HUES6 (cell line): Measurements from ENCODE around the gene FSD1L.
A peak's percentile ranks its signal among the peaks of the same experiment; 100 is the strongest.

Source experiments
- H3K27ac ChIP-seq: 2 replicates; pipeline ENCODE4 v1.7.0; 2013; ENCODE audit warnings: low read depth, mild to moderate bottlenecking, low read length, inconsistent platforms
- H3K27me3 ChIP-seq: 2 replicates; pipeline ENCODE4 v1.6.1; 2013; ENCODE audit warnings: low read length; ENCODE audit not compliant: control insufficient read depth, insufficient read depth
- H3K36me3 ChIP-seq: 2 replicates; pipeline ENCODE4 v1.6.1; 2013; ENCODE audit warnings: low read length; ENCODE audit not compliant: control insufficient read depth, insufficient read depth
- H3K4me1 ChIP-seq: 2 replicates; pipeline ENCODE4 v1.6.1; 2013; ENCODE audit warnings: low read length; ENCODE audit not compliant: control insufficient read depth, insufficient read depth
- H3K4me3 ChIP-seq: 2 replicates; pipeline ENCODE4 v1.5.1; 2013; ENCODE audit warnings: low read depth, low read length
- H3K9ac ChIP-seq: one replicate; pipeline ENCODE4 v1.6.1; 2013; ENCODE audit warnings: mild to moderate bottlenecking, low read length
- H3K9me3 ChIP-seq: 2 replicates; pipeline ENCODE4 v1.6.1; 2013; ENCODE audit warnings: low read depth, low read length; ENCODE audit not compliant: control insufficient read depth, insufficient read depth

The FSD1L gene

DNA sequence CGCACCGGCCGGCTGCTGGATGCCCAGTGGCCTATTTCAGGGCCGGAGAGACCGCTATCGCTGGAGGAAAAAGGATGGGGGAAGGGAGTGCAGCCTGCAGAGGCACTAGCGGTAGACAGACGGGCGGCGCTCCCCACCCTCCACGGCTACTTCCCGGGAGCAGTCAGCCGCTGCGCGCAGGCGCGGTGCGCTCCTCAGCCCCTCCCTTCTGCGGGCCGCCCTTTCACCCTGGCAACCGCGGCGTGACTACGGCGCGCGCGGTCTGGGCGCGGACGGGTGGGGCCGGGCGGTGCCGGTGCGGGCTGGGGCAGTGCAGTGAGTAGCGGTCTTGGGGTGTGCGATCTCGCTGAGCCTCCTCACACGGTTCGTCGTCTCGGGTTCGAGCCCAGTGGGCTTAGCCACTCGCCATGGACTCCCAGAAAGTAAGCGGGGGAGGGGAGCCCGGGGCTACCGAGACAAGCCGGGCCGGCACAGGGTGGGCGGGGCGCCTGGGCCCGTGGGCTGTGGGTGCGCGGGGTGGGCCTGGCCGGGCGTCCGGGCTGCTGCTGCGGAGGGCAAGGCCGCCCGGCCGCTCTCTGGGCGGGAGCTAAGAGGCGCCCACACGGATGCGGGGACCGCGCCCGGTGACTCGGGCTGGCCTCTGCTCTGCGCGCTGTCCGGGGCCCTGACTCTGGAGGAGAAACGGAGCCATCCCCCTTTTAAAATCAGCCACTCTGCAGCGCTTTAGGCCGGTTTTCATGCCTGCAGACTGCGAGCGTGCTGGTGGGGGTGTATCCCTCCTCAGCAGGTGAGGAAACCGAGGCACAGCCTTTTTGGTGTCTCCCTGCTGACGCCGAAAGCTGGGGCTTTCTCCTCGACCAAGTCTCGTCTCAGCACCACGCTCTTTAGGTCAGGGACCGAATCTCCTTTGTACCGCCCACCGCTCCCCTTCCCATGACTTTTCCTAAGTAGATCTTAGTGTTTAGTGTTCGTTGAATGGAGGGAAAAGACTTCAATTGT is at the start of gene FSD1L:
Gene FSD1L, plus strand, starts transcription at position 221 of the 999 bp plus-strand sequence. Its CDS starts 187 bp downstream, at position 408.
- Histone ChIP-seq H3K4me3 (peak within 1 kb of the TSS; percentile 76), H3K9me3 (no peaks in the 10 kb centered on the region), H3K9ac (peak within 1 kb of the TSS; percentile 84), H3K4me1 (peaks cover 7% of the 10 kb centered on the region), H3K36me3 (no peaks in the 10 kb centered on the region), H3K27ac (peak within 1 kb of the TSS; percentile 45; the same call in 1 of the 2 replicates), H3K27me3 (no peaks in the 10 kb centered on the region)

GRCh38 chr9:105399117-105399516 is 48.7 kb upstream of the FSD1L start:
- Histone ChIP-seq H3K27me3 (no peaks in the 10 kb centered on the region), H3K4me1 (peaks cover 31% of the 10 kb centered on the region), H3K36me3 (no peaks in the 10 kb centered on the region), H3K9ac (no peak overlapping the region), H3K27ac (no peak overlapping the region), H3K9me3 (no peaks in the 10 kb centered on the region), H3K4me3 (no peak overlapping the region)

- Histone ChIP-seq H3K27me3 (no peaks in the 10 kb centered on the region), H3K27ac (no peak overlapping the region), H3K9me3 (no peaks in the 10 kb centered on the region), H3K4me1 (peaks cover 37% of the 10 kb centered on the region), H3K4me3 (no peak overlapping the region), H3K36me3 (no peaks in the 10 kb centered on the region), H3K9ac (no peak overlapping the region)
Measured at GRCh38 chr9:105401651-105402050, 46.2 kb upstream of the FSD1L start.

- H3K9ac ChIP-seq: peak overlapping the region; percentile 25
- no peaks in the 10 kb centered on the region for H3K27me3 ChIP-seq
- H3K4me1 ChIP-seq: peaks cover 37% of the 10 kb centered on the region
- H3K9me3 ChIP-seq: no peaks in the 10 kb centered on the region
- H3K27ac ChIP-seq: peak overlapping the region; percentile 8; the same call in 1 of the 2 replicates
- no peaks in the 10 kb centered on the region for H3K36me3 ChIP-seq
- peak overlapping the region; percentile 21 for H3K4me3 ChIP-seq
Measured at GRCh38 chr9:105403552-105404248, 44.1 kb upstream of the FSD1L start.

DNA sequence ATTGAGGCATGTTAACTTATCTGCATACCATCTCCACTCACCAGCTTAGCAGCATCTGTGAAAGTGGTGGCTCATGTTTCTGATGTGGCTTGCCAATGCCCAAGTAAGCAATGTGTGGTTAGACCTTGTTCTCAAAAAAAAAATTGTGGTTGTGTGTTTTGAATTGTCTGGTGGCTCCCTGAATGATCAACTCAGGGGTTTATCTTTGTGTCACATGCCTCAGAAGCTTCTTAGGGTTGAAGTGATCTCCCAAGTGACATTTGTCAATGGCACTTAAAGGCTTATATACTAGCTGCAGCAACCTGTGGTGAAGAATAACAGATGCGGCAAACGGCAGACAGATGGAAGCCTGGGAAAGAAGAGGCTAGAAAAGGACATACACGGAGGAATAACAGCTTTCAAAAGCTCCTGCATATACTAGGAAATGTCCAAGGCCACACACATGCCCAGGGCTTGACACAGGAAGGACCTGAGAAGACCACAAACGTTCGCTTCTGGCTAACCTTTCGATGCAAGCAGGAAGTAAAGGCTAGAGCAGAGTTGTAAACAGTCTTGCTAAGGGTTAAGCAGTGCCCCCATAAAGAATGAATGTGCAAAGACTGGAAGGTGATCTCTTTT is 42.2 kb upstream of the FSD1L start:
- no peak overlapping the region for H3K9ac ChIP-seq

GRCh38 chr9:105406369-105406768 is 41.5 kb upstream of the FSD1L start:
- Histone ChIP-seq H3K36me3 (no peaks in the 10 kb centered on the region), H3K27ac (no peak overlapping the region), H3K27me3 (no peaks in the 10 kb centered on the region), H3K4me3 (no peak overlapping the region), H3K4me1 (peaks cover 36% of the 10 kb centered on the region), H3K9ac (no peak overlapping the region), H3K9me3 (no peaks in the 10 kb centered on the region; the same call in 1 of the 2 replicates)

More for the DNA sequence above, 42.2 kb upstream of the FSD1L start:
- Histone ChIP-seq H3K27ac (no peak overlapping the region), H3K4me1 (peaks cover 37% of the 10 kb centered on the region), H3K36me3 (no peaks in the 10 kb centered on the region), H3K9me3 (no peaks in the 10 kb centered on the region), H3K4me3 (no peak overlapping the region), H3K27me3 (no peaks in the 10 kb centered on the region)

- Histone ChIP-seq H3K4me1 (peaks cover 17% of the 10 kb centered on the region), H3K27ac (no peak overlapping the region), H3K9me3 (peaks cover 4% of the 10 kb centered on the region; the same call in 1 of the 2 replicates), H3K4me3 (no peak overlapping the region), H3K27me3 (no peaks in the 10 kb centered on the region), H3K9ac (no peak overlapping the region), H3K36me3 (no peaks in the 10 kb centered on the region)
Measured at GRCh38 chr9:105413525-105413924, 34.3 kb upstream of the FSD1L start.

DNA sequence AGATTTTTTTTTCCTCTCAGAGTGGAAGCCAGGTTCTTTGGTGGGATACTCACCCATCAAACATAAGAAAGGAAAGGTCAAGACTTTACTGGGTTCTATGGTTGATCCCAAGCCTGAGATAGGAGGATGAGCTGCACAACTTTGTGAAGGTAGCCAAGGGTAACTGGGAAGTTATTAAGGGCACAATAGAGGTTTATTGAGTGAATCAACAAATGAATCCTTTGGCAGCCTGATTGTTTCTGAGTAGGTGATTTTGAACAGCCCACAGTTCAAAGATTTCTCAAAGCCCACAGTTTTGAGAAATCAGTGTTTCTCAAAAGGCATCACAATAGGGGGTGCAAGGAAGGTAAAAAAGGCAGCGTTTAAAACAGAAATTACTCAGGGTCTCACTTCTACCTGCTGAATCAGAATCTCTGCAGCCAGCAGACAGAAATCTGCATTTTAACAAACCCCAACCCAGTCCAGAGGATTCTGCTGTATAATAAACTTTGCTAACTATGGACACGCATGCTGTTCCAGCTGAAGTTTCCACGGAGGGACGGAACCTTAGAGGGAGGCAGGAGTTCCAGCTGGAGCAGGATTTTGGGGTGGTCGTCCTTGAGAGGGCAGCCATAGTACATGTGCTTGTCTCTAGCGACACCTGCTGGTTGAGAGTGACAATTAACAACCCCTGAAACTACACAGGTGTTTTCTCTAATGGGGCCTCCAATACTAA is 32.7 kb upstream of the FSD1L start:
- H3K36me3 ChIP-seq: no peaks in the 10 kb centered on the region
- H3K27ac ChIP-seq: no peak overlapping the region
- no peaks in the 10 kb centered on the region for H3K27me3 ChIP-seq
- peaks cover 4% of the 10 kb centered on the region; the same call in 1 of the 2 replicates for H3K9me3 ChIP-seq
- no peak overlapping the region for H3K9ac ChIP-seq
- H3K4me1 ChIP-seq: peaks cover 17% of the 10 kb centered on the region
- H3K4me3 ChIP-seq: peak overlapping the region; percentile 46

DNA sequence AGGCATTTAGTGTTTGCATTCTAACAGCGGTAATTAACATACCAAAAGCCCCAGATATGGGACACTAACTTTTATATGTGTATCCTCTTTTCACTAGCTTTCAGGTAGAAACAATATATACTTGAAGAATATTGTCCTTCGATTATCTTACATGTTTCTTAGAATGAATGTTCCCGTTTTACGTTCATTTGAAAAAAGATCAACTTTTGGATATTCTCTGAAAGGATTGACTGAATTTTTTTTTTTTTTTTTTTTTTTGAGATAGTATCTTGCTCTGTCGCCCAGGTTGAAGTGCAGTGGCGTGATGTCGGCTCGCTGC is 32.2 kb upstream of the FSD1L start:
- Histone ChIP-seq H3K9me3 (peaks cover 4% of the 10 kb centered on the region; the same call in 1 of the 2 replicates), H3K9ac (no peak overlapping the region), H3K27me3 (no peaks in the 10 kb centered on the region), H3K27ac (no peak overlapping the region), H3K36me3 (no peaks in the 10 kb centered on the region), H3K4me1 (peaks cover 17% of the 10 kb centered on the region), H3K4me3 (no peak overlapping the region)

DNA sequence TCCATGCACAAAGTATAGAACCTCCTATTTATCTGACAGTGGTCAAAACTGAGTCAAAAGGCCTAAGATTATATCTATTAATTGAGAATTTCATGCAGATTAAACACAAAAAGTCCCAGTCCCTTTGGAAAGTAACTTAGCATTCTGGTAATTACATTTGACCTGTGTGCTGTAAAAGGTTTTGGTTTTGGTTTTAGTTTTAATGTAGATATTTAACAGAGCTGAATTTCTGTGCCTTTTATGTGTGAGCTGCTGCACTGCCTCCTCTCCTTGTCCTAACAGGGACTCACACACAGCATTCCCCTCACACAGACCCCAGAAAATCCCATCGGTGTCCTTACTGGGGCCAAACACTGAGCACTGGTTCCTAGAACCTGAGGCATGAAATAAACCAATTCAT is 31.0 kb upstream of the FSD1L start:
- peaks cover 17% of the 10 kb centered on the region for H3K4me1 ChIP-seq
- H3K27me3 ChIP-seq: no peaks in the 10 kb centered on the region
- H3K9me3 ChIP-seq: no peaks in the 10 kb centered on the region
- H3K4me3 ChIP-seq: no peak overlapping the region
- H3K36me3 ChIP-seq: no peaks in the 10 kb centered on the region
- H3K27ac ChIP-seq: no peak overlapping the region
- no peak overlapping the region for H3K9ac ChIP-seq
